Measurements from ENCODE around the gene MICU1.
"Not testable (repeated sequence)": the region's sequence is repeated elsewhere in the genome, so short reads cannot be mapped to it uniquely, and the experiment has no call there.

MICU1 gene, protein sequence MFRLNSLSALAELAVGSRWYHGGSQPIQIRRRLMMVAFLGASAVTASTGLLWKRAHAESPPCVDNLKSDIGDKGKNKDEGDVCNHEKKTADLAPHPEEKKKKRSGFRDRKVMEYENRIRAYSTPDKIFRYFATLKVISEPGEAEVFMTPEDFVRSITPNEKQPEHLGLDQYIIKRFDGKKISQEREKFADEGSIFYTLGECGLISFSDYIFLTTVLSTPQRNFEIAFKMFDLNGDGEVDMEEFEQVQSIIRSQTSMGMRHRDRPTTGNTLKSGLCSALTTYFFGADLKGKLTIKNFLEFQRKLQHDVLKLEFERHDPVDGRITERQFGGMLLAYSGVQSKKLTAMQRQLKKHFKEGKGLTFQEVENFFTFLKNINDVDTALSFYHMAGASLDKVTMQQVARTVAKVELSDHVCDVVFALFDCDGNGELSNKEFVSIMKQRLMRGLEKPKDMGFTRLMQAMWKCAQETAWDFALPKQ

DNA sequence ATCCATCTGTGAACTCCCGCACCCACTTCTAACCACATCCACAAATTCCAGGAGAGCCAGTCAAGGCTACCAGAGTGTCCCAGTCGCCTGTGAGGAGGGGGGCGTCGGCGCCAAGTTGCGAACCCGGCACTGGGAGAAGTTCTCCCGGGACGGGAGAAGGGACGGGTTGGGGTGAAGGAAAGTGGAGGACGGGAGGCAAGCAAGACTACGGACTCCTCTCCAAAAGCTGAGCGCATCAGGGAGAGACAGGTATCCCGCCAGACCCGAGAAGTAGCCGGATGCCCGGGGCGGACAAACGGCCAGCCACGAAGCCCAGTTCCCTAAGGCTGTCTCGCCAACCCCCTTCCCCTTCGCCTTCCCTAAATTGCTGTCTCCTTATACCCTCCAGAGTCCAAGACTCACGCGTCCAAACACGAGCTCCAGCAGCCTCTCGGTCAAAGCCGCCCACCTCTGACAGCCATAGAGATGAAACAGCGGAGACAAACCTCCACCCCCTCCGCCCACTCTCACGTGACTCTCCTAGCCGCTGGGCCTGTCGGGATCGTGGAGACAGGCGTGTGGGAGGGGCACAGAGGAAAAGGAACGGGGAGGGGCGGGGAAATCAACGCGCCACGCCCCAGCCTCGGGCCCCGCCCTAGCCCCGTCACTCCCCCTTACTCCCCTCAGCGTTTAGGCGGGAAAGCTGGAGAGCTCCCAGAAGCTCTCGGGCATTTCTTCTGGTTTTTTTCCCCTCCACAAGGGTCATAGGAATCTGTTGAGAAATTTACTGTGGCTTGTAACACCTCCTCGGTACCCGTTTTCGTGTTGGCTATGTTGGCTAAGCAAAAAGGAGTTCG, at the start of gene MICU1:
Gene MICU1, minus strand, starts transcription at position 472 of the 836 bp plus-strand sequence. CDS start 59,286 bp downstream, outside the sequence.
- peak; percentile 98 for DNase-seq (ENCODE audit: low read depth)

GRCh38 chr10:72674174-72674573, 48.3 kb upstream of the MICU1 start:
- not testable (repeated sequence) for DNase-seq (ENCODE audit: low read depth)

DNA sequence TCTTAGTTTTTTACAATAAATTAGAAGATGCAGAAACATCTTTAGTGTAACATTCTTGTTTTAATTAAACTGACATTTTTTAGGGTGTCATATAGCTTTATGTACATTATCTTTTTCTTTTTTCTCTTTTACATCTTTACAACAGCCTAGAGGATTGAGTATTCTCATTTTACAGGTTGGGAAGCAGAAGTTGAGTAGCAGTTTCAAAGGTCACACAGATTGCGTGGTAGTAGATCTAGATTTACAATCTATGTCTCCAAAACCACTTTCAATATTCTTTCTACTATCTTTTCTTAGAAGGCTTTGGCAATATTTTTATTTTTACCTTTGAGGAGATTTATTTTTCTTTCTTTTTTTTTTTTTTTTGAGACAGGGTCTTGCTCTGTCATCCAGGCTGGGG, 47.4 kb upstream of the MICU1 start:
- DNase-seq (ENCODE audit: low read depth), result no peak

GRCh38 chr10:72667207-72667864, 41.5 kb upstream of the MICU1 start:
- no peak for DNase-seq (ENCODE audit: low read depth)

DNA sequence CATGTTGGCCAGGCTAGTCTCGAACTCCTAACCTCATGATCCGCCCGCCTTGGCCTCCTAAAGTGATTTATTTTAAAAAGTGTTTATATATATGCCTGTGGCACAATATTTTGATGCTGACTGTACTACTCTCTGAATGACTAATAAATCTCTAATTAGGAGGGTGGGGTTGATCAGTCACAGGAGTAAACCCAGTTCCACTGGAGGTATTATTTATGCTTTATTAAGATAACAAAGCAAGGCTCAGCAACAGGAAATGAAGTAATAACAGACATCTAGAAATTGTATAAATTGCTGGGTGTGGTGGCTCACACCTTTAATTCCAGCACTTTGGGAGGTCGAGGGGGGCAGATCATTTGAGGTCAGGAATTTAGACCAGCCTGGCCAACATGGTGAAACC, 40.0 kb upstream of the MICU1 start:
- peak; percentile 90 for DNase-seq (ENCODE audit: low read depth)

DNA sequence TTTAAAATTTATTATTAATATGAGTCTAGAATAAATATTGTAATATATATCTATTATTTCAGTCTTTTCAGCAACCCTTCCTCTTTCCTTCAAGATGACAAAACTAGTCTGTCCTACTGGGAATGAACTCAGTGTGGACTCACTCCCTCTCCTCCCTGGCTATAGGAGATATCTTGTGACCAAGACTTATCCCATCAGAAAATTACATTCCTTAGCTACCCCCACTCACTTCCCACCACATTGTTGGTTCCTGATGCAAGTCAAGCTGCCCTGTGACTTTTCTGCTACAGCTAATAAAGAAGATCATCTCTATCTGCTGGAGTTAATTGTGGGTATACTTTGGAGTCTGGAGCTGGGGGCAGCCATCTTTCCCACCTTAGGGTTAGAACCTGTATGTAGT, 38.1 kb upstream of the MICU1 start:
- no peak for DNase-seq (ENCODE audit: low read depth)

DNA sequence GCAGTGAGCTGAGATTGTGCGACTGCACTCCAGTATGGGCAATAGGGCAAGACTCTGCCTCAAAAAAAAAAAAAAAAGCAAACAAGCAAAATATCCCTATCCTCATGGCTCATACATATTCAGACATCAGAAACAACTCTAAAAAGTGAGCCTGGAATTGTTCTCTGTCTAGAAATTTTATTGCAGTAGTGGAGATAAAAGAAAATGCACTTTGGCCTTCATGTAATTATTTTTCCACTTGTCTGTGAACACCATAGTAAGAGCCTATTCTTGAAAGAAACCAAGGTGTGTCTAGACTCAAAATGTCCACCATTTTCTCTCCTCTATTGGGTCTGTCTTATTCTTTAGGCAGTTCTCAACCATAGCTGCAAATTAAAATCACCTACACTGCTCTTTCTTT, 35.6 kb upstream of the MICU1 start:
- DNase-seq (ENCODE audit: low read depth), result no peak

- DNase-seq (ENCODE audit: low read depth), result peak; percentile 59
Measured at GRCh38 chr10:72660220-72660619, 34.3 kb upstream of the MICU1 start.

GRCh38 chr10:72659694-72660093, 33.8 kb upstream of the MICU1 start:
- DNase-seq (ENCODE audit: low read depth), result peak; percentile 52

GRCh38 chr10:72658696-72659400, 33.0 kb upstream of the MICU1 start:
- DNase-seq (ENCODE audit: low read depth), result no peak

GRCh38 chr10:72654720-72655119, 28.8 kb upstream of the MICU1 start:
- DNase-seq (ENCODE audit: low read depth), result no peak

DNA sequence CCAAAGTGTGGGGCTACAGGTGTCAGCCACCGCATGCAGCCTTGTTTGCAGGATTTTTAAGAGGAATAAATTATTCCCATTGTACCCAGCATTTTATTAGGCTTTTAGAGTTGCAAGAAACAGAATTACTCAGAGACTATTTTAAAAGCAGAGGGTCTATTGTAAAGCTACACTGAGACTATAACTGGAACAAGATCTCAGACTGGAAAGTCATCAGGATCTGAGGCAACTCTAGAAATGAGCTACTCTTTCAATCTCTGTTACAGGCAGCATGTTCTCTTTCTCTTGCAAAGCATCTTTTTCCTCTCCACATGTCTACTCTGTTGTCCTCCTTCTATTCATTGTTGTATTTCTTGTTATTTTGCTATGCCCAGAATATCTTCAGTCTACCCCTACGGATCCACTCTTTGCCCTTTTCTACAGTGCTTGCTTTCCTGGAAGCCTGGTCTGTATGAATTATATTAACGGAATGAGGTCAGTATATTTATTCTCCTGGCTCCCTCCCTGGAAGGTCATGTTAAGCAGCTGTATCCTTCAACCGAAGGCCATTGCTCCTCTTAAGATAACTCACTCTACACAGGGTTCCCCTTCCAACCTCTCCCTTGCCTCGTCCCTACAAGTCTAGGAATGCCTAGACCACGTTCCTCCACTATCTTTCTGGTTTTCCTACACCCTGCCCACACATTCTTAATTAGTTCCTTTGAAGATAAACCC, 27.7 kb upstream of the MICU1 start:
- no peak for DNase-seq (ENCODE audit: low read depth)

- no peak for DNase-seq (ENCODE audit: low read depth)
Measured at GRCh38 chr10:72649291-72649690, 23.4 kb upstream of the MICU1 start.

- no peak for DNase-seq (ENCODE audit: low read depth)
Measured at GRCh38 chr10:72648301-72648700, 22.4 kb upstream of the MICU1 start.

GRCh38 chr10:72646971-72647370, 21.1 kb upstream of the MICU1 start:
- DNase-seq (ENCODE audit: low read depth), result not testable (repeated sequence)

DNA sequence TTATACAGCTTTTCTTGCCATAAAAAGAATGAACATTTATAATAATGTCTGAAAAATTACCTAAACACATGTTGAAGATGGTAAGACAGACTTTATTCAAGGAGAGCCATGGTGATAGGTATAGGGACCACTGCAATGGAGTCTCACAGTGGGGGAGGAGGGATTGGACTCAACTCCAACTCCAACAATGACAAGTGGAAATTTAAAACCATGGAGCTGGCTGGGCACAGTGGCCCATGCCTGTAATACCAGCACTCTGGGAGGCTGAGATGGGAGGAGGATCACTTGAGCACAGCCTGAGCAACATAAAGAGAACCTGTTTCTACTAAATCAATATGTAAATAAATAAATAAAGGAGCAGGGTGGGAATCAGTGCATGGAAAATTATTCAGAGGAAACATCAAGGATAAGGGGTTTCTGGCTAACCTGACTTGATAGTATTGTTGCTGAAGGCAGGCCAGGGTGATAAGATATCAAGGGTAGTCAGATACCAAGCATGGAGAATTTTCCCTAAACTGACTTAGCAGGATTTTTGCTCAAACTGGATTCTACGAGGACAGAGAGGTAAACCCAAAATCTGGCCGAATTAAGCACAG, 19.5 kb upstream of the MICU1 start:
- DNase-seq (ENCODE audit: low read depth), result no peak

DNA sequence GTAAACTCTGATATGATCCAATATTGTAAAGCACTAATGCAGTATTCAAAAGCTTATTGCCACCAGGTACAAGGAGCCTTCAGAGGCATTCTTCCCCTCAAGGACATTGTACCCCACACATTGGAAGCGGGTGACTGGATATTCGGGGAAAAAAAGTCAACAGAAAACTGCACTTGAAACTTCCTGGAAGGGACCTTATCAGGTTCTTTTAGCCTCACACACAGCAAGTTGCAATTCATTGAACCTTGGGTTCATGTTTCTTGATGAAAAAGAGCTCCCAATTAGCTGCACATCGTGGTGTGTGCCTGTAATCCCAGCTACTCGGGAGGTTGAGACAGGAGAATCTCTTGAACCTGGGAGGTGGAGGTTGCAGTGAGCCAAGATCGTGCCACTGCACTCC, 16.4 kb upstream of the MICU1 start:
- no peak for DNase-seq (ENCODE audit: low read depth)

- DNase-seq (ENCODE audit: low read depth), result no peak
Measured at GRCh38 chr10:72639441-72639873, 13.6 kb upstream of the MICU1 start.

DNA sequence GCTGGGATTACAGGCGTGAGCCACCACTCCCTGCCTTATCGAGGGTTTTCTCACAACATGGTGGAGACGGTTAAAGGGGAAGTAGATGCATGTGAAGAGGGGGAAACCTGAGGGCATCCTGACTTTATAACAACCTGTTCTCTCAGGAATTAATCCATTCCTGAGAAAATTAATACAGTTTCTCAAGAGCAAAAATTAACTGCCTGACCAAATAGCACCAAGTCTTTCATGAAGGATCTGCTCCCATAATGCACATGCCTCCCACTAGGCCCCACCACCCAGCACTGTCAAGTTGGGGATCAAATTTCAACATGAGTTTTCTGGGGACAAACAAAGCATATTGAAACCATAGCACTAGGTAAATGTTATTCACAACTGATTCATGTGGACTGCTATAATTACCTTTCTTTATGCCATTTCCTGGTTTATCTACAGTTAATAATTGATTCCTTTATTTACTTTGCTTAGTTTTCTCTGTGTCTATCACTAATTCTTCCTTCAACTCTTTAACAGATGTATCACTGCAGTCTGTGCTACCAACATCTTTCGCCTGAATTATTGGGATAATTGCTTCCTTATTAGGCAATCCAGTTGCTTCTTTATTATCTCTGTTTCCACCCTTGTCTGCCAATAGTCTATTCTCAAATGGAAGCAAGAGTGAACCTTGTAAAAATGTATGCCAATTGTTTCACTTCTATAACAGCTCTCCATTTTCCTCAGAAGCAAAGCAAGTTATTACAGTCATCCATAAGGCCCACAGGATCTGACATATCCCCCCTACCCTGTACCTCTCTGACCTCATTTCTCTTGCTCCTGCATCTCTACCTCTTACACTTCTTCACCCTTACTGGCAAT, 12.9 kb upstream of the MICU1 start:
- no peak for DNase-seq (ENCODE audit: low read depth)

DNA sequence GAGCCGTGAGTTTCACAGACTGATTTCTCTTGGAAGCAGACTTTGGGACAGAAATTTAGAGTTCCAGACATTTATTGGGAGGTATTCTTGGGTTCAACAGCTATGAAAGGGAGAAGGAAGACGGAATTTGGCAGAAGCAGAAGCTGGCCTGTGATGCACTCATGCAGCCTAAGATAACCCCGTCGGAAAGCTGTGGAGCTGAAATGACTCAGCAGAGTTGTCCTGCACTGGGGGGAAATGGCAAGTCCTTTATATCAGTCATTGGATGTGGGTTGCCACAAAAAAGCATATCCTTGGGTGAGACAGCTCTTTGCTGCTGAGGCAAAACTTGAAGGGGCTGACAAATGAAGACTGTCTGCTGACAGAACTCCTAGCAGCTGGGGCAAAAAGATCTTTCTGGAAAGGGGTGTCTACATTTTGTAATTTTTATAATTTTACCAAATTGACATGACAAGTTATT, 11.5 kb upstream of the MICU1 start:
- peak; percentile 79 for DNase-seq (ENCODE audit: low read depth)
